Right lobe of liver (tissue), 4 donors: ENCODE data around the gene PVRIG.

ENCODE experiments used
- CTCF ChIP-seq, 4 donors: fragments of 200-600 bp in 3 of 4; fragments of 450-650 bp in 1 of 4; IDR thresholded peaks; one replicate each; pipeline versions ENCODE4 v1.5.1 to v1.8.0; 2016 to 2022; ENCODE audit warnings: antibody characterized with exemption in 4 of 4, mild to moderate bottlenecking in 2 of 4
- POLR2A ChIP-seq: fragments of 450-650 bp; IDR thresholded peaks from one replicate; pipeline ENCODE4 v1.6.1; 2017; ENCODE audit warnings: antibody characterized with exemption, mild to moderate bottlenecking
- donor health status: DM: no; HTN: no; CAD: no.
- donor health status: DM: no; HTN: no; CAD: no.
- donor health status: DM: no; HTN: yes; CAD: no.

DNA sequence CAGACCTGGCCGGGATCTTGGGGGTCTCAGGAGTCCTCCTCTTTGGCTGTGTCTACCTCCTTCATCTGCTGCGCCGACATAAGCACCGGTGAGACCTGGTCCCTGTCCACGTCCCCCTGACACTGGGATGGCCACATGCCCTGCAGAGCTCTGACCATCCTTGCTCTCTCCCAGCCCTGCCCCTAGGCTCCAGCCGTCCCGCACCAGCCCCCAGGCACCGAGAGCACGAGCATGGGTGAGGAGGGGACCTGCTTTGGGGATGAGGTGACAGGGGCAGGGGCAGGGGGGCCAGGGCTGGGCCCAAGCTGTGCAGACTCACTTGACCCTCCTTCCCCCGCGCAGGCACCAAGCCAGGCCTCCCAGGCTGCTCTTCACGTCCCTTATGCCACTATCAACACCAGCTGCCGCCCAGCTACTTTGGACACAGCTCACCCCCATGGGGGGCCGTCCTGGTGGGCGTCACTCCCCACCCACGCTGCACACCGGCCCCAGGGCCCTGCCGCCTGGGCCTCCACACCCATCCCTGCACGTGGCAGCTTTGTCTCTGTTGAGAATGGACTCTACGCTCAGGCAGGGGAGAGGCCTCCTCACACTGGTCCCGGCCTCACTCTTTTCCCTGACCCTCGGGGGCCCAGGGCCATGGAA lies 959 bp downstream of the PVRIG start:
- TF ChIP-seq CTCF (IDR thresholded peaks at IDR 0.05) (no peak), POLR2A (no peak)
